OCI-LY3 (cell line): ENCODE measurements around the gene ACOX1.

Source experiments
- CTCF ChIP-seq: fragments of 200-600, 300-600 bp; sonication (generic); IDR thresholded peaks from 2 replicates; pipeline ENCODE4 v1.5.1; 2014; ENCODE audit warnings: antibody characterized with exemption, low read length, low read depth
- EZH2phosphoT487 ChIP-seq: fragments of 200-600 bp; shearing (Covaris generic); IDR thresholded peaks from 2 replicates; pipeline ENCODE4 v1.6.1; 2018; ENCODE audit warnings: antibody characterized with exemption, mixed run types, low read depth

- no peak for TF ChIP-seq CTCF
- no peak for TF ChIP-seq EZH2phosphoT487
Measured at GRCh38 chr17:75975757-75976174, 3.2 kb downstream of the ACOX1 start.
